ENCODE results near the gene AAR2.

The AAR2 gene

GRCh38 chr20:36266189-36266588 is 29.9 kb downstream of the AAR2 start:
- no peaks in the 10 kb centered on the region for H3F3A ChIP-seq (ENCODE audit: control insufficient read depth, insufficient read depth)
- H3K4me3 ChIP-seq (ENCODE audit: low read length), result no peak overlapping the region
- no peaks in the 10 kb centered on the region for H3K27me3 ChIP-seq (ENCODE audit: control insufficient read depth, low read length)
- no peak overlapping the region for H3K4me2 ChIP-seq (ENCODE audit: low read length)
- no peaks in the 10 kb centered on the region for H3K4me1 ChIP-seq (ENCODE audit: control insufficient read depth, low read length)
- TF ChIP-seq CTCF (IDR thresholded peaks at IDR 0.05; ENCODE audit: low read depth, low read length, poor library complexity, severe bottlenecking), result no peak
- TF ChIP-seq EZH2phosphoT487 (IDR thresholded peaks at IDR 0.05; ENCODE audit: borderline replicate concordance, low read length), result no peak
- H3K79me2 ChIP-seq (ENCODE audit: control insufficient read depth, low read length), result no peaks in the 10 kb centered on the region
- no peaks in the 10 kb centered on the region for H3K36me3 ChIP-seq (ENCODE audit: control insufficient read depth, low read length)
- H3K9me3 ChIP-seq (ENCODE audit: control insufficient read depth, insufficient read depth, low read length), result no peaks in the 10 kb centered on the region
- no peaks in the 10 kb centered on the region for H3K9me2 ChIP-seq (replicated peaks; ENCODE audit: control insufficient read depth, low read length)
- H4K20me1 ChIP-seq (ENCODE audit: control insufficient read depth, insufficient read depth, low read depth, low read length), result no peaks in the 10 kb centered on the region
- no peak overlapping the region for H3K27ac ChIP-seq (ENCODE audit: low read depth, low read length)

- Histone ChIP-seq H3K27ac (ENCODE audit: low read depth, low read length) (no peak overlapping the region), H4K20me1 (ENCODE audit: control insufficient read depth, insufficient read depth, low read depth, low read length) (no peaks in the 10 kb centered on the region), H3K79me2 (ENCODE audit: control insufficient read depth, low read length) (no peaks in the 10 kb centered on the region), H3K4me1 (ENCODE audit: control insufficient read depth, low read length) (no peaks in the 10 kb centered on the region), H3K36me3 (ENCODE audit: control insufficient read depth, low read length) (no peaks in the 10 kb centered on the region), H3K9me2 (replicated peaks; ENCODE audit: control insufficient read depth, low read length) (no peaks in the 10 kb centered on the region), H3K4me3 (ENCODE audit: low read length) (no peak overlapping the region), H3F3A (ENCODE audit: control insufficient read depth, insufficient read depth) (no peaks in the 10 kb centered on the region), H3K4me2 (ENCODE audit: low read length) (no peak overlapping the region), H3K9me3 (ENCODE audit: control insufficient read depth, insufficient read depth, low read length) (no peaks in the 10 kb centered on the region), H3K27me3 (ENCODE audit: control insufficient read depth, low read length) (no peaks in the 10 kb centered on the region)
- TF ChIP-seq EZH2phosphoT487 (IDR thresholded peaks at IDR 0.05; ENCODE audit: borderline replicate concordance, low read length), result no peak
- no peak for TF ChIP-seq CTCF (IDR thresholded peaks at IDR 0.05; ENCODE audit: low read depth, low read length, poor library complexity, severe bottlenecking)
Measured at GRCh38 chr20:36267605-36268381, 31.5 kb downstream of the AAR2 start.

DNA sequence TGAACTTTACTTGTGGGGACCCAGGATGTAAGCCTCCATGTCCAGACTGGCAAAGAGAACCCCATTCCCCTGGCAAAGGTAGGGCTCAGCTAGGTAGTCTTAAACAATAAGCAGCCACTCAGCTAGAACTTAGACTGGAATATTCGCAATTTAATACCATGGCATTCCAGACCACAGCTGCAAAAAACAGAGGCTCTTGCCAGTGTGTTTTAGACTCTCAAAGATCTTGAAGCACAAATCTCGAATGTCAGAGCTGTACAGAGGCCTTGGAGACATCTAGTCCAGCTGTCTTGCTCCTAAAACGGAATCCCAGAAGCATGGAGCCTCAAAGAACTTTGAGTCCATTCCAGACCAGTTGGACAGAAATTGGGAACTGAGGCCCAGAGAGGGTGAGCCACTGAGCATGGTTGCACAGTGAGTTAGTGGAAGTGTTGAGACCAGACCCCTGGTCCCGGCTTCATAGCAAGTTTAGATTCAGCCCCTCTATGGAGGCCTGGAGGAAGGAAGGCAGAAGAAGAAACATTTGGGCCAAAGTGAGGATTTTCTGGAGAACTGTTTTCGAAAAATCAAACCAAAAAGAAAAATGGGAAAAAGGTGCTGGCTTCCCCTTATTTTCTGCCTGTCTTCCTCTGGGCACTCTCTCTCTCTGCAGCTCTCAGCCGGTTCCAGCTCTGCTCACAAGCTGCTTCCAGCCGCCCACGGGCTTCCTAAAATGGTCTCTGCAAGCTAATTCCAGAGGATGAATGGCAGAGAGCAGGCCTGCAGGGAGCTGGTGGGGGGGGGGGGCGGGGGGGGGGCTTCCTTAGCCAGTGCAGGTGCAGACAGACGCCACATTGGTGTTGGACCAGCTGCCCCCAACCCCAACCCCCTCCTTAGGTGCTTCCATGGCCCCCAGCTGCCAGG is 32.4 kb downstream of the AAR2 start:
- H3K9me2 ChIP-seq (replicated peaks; ENCODE audit: control insufficient read depth, low read length), result no peaks in the 10 kb centered on the region
- H3K4me2 ChIP-seq (ENCODE audit: low read length), result no peak overlapping the region
- no peak for TF ChIP-seq EZH2phosphoT487 (IDR thresholded peaks at IDR 0.05; ENCODE audit: borderline replicate concordance, low read length)
- TF ChIP-seq CTCF (IDR thresholded peaks at IDR 0.05; ENCODE audit: low read depth, low read length, poor library complexity, severe bottlenecking), result no peak
- H3K79me2 ChIP-seq (ENCODE audit: control insufficient read depth, low read length), result no peaks in the 10 kb centered on the region
- H3K4me1 ChIP-seq (ENCODE audit: control insufficient read depth, low read length), result no peaks in the 10 kb centered on the region
- H4K20me1 ChIP-seq (ENCODE audit: control insufficient read depth, insufficient read depth, low read depth, low read length), result no peaks in the 10 kb centered on the region
- H3K27ac ChIP-seq (ENCODE audit: low read depth, low read length), result no peak overlapping the region
- H3K4me3 ChIP-seq (ENCODE audit: low read length), result no peak overlapping the region
- no peaks in the 10 kb centered on the region for H3K9me3 ChIP-seq (ENCODE audit: control insufficient read depth, insufficient read depth, low read length)
- H3K27me3 ChIP-seq (ENCODE audit: control insufficient read depth, low read length), result no peaks in the 10 kb centered on the region
- H3F3A ChIP-seq (ENCODE audit: control insufficient read depth, insufficient read depth), result no peaks in the 10 kb centered on the region
- H3K36me3 ChIP-seq (ENCODE audit: control insufficient read depth, low read length), result no peaks in the 10 kb centered on the region

Measured in DOHH2 (cell line).